GM18517 (cell line): ENCODE data around the gene CLDN7.

Experiments
- ATAC-seq: cut with Tn5 transposase; IDR thresholded peaks from one replicate; pipeline ENCODE4 v1.9.1; 2021; ENCODE audit warnings: mild to moderate bottlenecking, moderate library complexity; ENCODE audit not compliant: unreplicated experiment

The CLDN7 gene

GRCh38 chr17:7262192-7262934 is at the start of gene CLDN7:
CLDN7 (minus strand) TSS chr17:7262478; CDS start chr17:7262043, 435 bp downstream.
- no peak for ATAC-seq

GRCh38 chr17:7311110-7311705 is 48.9 kb upstream of the CLDN7 start:
- no peak for ATAC-seq

GRCh38 chr17:7309628-7310027 is 47.4 kb upstream of the CLDN7 start:
- ATAC-seq = no peak

- no peak for ATAC-seq
These were observed 46.6 kb upstream of the CLDN7 start for GRCh38 chr17:7308625-7309433.

GRCh38 chr17:7307686-7308624 is 45.7 kb upstream of the CLDN7 start:
- ATAC-seq = no peak

- peak; percentile 67 for ATAC-seq
These were observed 44.8 kb upstream of the CLDN7 start, which contains the start of gene EIF5A for GRCh38 chr17:7306911-7307685. EIF5A (plus strand) TSS chr17:7307628; CDS start chr17:7309636, 2,008 bp downstream.

GRCh38 chr17:7304179-7304578 is 41.9 kb upstream of the CLDN7 start:
- no peak for ATAC-seq

GRCh38 chr17:7296189-7296861 is 34.0 kb upstream of the CLDN7 start:
- no peak for ATAC-seq

GRCh38 chr17:7295230-7296180 is 33.2 kb upstream of the CLDN7 start:
- no peak for ATAC-seq

- ATAC-seq = no peak
These were observed 32.4 kb upstream of the CLDN7 start, which contains the start of gene YBX2 for GRCh38 chr17:7294614-7295153. YBX2 (minus strand) TSS chr17:7294639; CDS start chr17:7294500, 139 bp downstream.

GRCh38 chr17:7293816-7294613 is 31.7 kb upstream of the CLDN7 start:
- no peak for ATAC-seq

GRCh38 chr17:7293159-7293558 is 30.9 kb upstream of the CLDN7 start:
- no peak for ATAC-seq

GRCh38 chr17:7292729-7293128 is 30.5 kb upstream of the CLDN7 start:
- no peak for ATAC-seq

GRCh38 chr17:7292194-7292593 is 29.9 kb upstream of the CLDN7 start:
- ATAC-seq = no peak

GRCh38 chr17:7290685-7291084 is 28.4 kb upstream of the CLDN7 start:
- no peak for ATAC-seq

GRCh38 chr17:7290166-7290565 is 27.9 kb upstream of the CLDN7 start:
- no peak for ATAC-seq
